Kidney epithelial cell (primary cell): ENCODE data around the gene DNAJC11. TPM values are rescaled to one million over a fixed set of nuclear protein-coding genes. Genes with fewer than 3 reads are reported as not detected.

Experiments used
- DNase-seq: peaks from one replicate; pipeline ENCODE4 v3.0.0-alpha.2; 2010; ENCODE audit warnings: low read depth
- H3K27me3 ChIP-seq: 2 replicates; pipeline ENCODE4 v1.6.0; 2011; ENCODE audit warnings: low read length; ENCODE audit not compliant: control insufficient read depth, insufficient read depth
- H3K36me3 ChIP-seq: 2 replicates; pipeline ENCODE4 v1.5.1; 2011; ENCODE audit warnings: low read length; ENCODE audit not compliant: control insufficient read depth, insufficient read depth
- H3K4me3 ChIP-seq: 2 replicates; pipeline ENCODE4 v1.5.1; 2011; ENCODE audit warnings: low read depth, mild to moderate bottlenecking, control low read depth, low read length
- total RNA-seq: library from RNA; depleted of rRNA; stranded (reverse); fragments of >200 nt; gene quantifications from 2 replicates; pipeline ENCODE4 v1.2.3, GENCODE V29; 2015
- TF ChIP-seq, protein P1 (sequence below): IDR thresholded peaks from 2 replicates; pipeline ENCODE4 v1.5.1; 2011; ENCODE audit warnings: mild to moderate bottlenecking, moderate library complexity, low read length, control low read depth, inconsistent platforms; ENCODE audit not compliant: insufficient read depth, poor library complexity, severe bottlenecking

The DNAJC11 gene
- total RNA-seq, 1 donor from 2014 or later, result 35.6 TPM

DNA sequence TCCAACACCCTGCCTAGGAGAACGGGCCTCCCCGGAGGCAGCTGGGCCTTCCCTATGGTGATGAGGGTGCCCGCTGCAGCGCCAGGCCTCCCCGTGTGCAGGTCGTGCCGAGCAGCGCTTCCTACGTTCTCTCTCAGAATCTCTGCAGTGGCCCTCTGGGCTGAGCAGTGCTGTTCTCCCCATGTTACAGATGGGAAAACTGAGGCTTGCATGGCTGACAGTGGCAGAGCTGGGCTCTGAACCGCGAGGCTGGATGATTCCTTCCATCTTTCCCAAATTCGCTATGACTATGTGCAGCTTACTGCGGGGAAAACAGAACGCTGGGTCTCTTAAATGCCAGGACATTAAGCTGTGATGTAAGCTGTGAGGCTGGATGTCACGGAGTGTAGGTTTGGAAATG is 107.8 kb downstream of the DNAJC11 start:
- no peak for DNase-seq
- H3K36me3 ChIP-seq, result peaks cover 5% of the 10 kb centered on the region
- H3K4me3 ChIP-seq, result no peak overlapping the region
- TF ChIP-seq, protein P1, sequence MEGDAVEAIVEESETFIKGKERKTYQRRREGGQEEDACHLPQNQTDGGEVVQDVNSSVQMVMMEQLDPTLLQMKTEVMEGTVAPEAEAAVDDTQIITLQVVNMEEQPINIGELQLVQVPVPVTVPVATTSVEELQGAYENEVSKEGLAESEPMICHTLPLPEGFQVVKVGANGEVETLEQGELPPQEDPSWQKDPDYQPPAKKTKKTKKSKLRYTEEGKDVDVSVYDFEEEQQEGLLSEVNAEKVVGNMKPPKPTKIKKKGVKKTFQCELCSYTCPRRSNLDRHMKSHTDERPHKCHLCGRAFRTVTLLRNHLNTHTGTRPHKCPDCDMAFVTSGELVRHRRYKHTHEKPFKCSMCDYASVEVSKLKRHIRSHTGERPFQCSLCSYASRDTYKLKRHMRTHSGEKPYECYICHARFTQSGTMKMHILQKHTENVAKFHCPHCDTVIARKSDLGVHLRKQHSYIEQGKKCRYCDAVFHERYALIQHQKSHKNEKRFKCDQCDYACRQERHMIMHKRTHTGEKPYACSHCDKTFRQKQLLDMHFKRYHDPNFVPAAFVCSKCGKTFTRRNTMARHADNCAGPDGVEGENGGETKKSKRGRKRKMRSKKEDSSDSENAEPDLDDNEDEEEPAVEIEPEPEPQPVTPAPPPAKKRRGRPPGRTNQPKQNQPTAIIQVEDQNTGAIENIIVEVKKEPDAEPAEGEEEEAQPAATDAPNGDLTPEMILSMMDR, result no peak
- H3K27me3 ChIP-seq, result no peaks in the 10 kb centered on the region

DNA sequence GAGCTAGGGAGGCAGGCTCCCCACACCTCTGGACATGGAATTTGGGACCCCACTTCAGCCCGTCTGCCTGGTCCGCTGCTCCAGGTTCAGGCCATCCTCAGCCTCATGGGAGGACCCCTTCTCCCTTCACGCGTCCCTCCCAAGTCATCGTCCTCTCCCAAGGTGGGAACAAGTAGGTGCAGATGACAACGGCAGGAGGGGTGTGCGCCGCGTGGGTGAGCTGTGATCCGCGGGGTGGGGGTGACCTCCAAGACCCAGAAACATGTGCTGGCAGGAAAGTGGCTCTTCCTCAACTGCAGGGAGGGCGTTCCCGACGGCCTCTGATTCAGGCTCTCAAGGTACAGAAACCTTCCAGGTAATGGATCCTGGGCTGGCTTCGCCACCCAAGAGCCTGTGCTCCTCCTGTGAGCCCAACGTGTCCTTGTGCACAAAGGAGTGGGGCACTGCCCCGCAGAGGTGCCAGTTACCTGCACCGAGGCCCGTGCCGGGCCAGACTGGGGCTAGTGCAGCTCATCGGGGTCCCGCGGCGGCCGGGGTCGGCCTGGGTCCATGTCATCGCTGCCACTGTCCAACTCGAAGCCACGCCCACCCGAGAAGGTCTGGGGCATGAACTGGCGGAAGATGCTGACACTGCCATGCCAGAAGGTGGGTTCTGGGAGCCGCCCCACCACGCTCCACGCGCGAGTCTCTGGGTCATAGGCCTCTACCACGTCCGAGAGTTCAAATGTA is 108.6 kb downstream of the DNAJC11 start:
- Histone ChIP-seq H3K27me3 (no peaks in the 10 kb centered on the region), H3K36me3 (peaks cover 7% of the 10 kb centered on the region), H3K4me3 (no peak overlapping the region)
- TF ChIP-seq, protein P1, result no peak
- no peak for DNase-seq

DNA sequence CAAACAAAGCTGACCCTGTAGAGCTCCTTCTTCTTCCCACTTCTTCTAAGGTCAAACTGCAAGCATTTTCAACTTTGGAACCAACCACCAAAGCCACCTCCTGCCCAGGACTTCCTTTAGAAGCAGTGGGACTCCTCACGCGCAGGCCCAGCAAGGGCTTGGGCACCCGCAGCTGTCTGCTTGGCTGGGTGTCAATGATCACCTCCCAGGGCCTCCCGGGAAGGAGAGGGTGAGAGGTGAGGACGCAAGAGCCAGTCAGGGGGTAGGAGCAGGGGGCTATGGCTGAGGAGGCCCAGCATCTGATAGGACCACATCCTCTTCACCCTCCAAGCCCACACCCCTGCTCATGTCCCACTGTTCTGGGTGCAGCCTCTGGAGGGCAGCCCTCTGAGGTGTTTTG is 109.2 kb downstream of the DNAJC11 start:
- no peak for DNase-seq
- Histone ChIP-seq H3K4me3 (no peak overlapping the region), H3K27me3 (no peaks in the 10 kb centered on the region), H3K36me3 (peaks cover 7% of the 10 kb centered on the region)
- TF ChIP-seq, protein P1, result no peak

DNA sequence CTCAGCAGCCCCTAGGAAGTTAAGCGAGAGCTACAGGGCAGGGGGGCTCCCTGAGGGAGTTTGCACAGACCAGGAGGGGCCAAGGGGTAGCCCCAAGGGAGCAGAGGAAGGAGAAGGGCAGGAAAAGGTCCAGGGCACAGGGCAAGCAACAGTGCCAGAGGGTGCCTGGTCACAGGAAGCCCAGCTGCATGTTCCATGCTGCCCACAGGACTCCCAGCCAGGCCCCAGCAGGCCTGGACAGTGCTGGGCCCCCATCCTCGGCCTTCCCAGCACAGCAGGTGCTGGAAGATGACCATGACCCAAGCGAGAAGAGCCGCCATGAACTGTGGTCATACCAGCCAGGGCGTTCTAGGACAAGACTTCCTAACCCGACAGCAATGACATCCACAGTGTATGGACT is 110.0 kb downstream of the DNAJC11 start:
- no peak for DNase-seq
- no peak overlapping the region for H3K4me3 ChIP-seq
- H3K36me3 ChIP-seq, result peaks cover 7% of the 10 kb centered on the region
- TF ChIP-seq, protein P1, result no peak
- no peaks in the 10 kb centered on the region for H3K27me3 ChIP-seq

DNA sequence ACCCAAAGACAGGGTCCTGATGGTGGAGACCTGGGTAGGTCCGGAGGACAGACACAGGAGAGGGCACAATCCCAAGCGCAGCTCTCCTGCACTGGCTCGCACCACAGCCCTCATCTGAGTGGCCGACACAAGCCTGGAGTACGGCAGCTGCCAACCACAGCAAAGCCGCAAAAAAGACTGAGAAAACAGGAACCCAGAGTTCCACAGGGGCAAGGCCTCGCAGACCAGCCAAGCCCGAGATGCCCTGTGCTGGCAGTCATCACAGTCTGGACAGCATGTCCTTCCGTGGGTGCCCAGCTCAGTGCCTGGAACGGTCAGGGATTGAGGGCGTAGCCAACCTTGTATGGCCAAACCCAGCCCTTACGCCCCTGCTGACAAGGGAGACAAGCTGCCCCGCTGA is 110.4 kb downstream of the DNAJC11 start:
- DNase-seq, result no peak
- TF ChIP-seq, protein P1, result no peak
- Histone ChIP-seq H3K27me3 (no peaks in the 10 kb centered on the region), H3K36me3 (peaks cover 7% of the 10 kb centered on the region), H3K4me3 (no peak overlapping the region)

DNA sequence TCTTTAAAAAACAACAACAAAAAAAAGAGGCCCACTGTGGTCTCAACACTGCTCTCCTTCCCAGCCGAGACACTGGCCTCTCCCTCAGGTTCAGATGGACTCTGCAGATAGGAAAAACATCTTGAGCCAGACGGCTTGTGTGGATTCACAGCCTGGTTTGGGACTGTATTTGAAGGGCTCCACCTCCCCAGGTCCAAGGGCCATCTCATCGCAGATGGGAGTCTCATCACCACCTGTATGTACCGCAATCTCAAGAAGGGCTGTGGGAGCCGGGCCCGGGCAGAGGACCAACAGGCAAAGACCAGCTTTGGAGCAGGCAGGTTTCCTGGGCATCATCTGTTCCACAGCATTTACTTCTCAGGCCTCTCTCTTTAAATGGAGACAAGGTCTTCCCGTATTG is 111.6 kb downstream of the DNAJC11 start:
- Histone ChIP-seq H3K27me3 (no peaks in the 10 kb centered on the region), H3K36me3 (peaks cover 7% of the 10 kb centered on the region), H3K4me3 (no peak overlapping the region)
- TF ChIP-seq, protein P1, result no peak
- DNase-seq, result no peak
